Tongue (tissue), 2 donors: Measurements from ENCODE around the gene STIM1. TPM values are rescaled to one million over a fixed set of nuclear protein-coding genes. Genes with fewer than 3 reads are reported as not detected.

Experiments used
- DNase-seq: peaks from one replicate; pipeline ENCODE4 v3.0.0-alpha.2; 2015
- total RNA-seq: library from RNA; depleted of rRNA; stranded (reverse); fragments of >200 nt; gene quantifications from one replicate; pipeline ENCODE4 v1.2.3, GENCODE V29; 2014

STIM1 gene
- total RNA-seq, 1 donor from 2014 or later: 71.0 TPM

GRCh38 chr11:3830730-3831129, 24.7 kb upstream of the STIM1 start:
- DNase-seq: no peak

GRCh38 chr11:3831378-3832239, 23.9 kb upstream of the STIM1 start:
- no peak for DNase-seq

DNA sequence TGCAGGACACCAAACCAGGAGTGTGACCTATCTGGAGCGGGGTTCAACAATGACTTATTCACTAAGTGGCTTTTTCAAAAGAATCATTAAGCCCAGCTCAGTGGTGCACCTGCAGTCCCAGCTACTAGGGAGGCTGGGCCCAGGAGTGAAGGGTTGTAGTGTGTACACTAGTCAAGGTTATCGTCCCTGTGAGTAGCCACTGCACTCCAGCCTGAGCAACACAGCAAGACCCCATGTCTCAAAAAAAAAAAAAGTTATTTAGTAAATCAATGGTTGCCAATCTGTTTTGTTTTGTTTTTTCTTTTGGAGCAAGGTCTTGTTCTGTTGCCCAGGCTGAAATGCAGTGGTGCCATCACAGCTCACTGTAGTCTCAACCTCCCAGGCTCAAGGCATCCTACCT, 22.6 kb upstream of the STIM1 start:
- DNase-seq: no peak

DNA sequence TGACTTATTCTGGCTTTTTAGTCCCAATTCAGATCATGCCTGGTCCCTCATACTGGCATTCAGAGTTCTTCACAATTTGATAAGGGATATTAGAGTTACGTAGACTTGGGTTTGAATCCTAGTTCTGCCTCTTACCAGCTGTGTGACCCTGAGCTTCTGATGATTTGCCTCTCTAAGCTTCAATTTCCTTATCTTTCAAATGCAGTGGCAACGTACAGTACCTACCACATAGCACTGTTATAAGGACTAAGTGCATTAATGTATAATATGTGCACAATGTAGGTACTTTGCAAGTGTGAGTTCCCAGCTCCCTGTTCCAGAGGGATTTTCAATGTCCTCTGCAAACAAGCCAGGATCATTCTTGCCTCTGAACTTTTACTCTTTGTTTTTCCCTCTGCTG, 22.0 kb upstream of the STIM1 start:
- no peak for DNase-seq

GRCh38 chr11:3834349-3834663, 21.2 kb upstream of the STIM1 start:
- no peak for DNase-seq

- no peak for DNase-seq
These were observed 20.6 kb upstream of the STIM1 start for GRCh38 chr11:3834664-3835461.

GRCh38 chr11:3835751-3836150, 19.7 kb upstream of the STIM1 start:
- DNase-seq: no peak

- DNase-seq: no peak
These were observed 18.6 kb upstream of the STIM1 start for GRCh38 chr11:3836903-3837302.

GRCh38 chr11:3837793-3838192, 17.7 kb upstream of the STIM1 start:
- no peak for DNase-seq

DNA sequence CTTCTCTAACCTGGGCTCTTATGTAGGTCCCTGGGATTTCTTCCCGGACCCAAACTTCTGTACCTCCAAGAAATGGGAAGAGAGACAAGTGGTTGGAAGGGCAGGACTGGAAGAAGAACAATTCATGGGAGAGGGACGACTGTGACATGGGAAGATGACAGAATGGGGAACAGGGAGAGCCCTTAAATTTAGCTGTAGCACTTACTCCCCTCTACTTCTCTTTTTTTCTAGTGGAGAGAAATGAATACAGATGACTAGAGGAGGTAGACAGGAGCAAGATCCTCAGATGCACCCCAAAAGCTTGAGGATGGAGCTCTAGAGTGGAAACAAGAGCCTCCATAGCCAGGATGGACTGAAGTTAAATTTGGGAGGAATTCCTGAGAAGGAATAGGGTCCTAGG, 17.0 kb upstream of the STIM1 start:
- no peak for DNase-seq

DNA sequence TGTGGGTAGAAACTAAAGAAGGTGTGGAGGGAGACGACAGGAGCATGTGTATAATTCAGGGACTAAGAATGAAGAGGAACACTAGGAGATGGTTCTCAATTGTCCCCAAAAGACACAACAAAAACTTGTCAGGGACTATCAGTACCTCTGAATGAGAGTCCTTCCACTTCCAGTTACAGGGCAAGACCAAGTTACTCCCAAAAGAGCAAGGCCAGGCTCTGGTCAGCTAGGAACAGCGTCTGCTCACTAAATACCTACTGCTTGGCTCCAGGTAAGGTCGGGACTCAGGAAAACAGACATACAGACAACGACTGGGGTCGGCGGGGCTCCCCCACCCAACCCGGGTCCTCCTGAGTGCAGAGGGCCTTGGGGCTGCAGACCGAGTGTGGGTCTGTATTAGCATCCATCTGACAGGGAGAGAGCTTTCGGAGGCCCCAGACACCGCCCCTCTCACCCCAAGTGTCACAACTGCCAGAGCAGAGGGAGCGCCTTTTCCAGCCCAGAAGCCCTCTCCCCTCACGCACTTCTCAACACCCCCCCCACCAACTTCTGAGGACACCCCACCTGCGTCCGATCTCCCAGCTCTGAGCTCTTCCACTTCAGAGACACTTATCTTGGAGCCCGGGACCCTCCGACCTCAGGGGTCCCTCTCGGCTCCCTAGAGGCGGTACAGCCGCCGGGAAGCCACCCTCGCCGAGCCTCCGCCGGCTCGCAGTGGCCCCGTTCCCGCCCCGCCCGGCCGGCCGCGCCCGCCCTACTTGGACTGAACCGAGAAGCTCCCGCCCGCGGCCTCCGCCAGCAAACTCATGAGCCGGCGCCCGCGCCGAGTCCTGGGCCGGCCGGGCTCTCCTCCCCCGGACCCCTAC, 15.2 kb upstream of the STIM1 start:
- DNase-seq: no peak

DNA sequence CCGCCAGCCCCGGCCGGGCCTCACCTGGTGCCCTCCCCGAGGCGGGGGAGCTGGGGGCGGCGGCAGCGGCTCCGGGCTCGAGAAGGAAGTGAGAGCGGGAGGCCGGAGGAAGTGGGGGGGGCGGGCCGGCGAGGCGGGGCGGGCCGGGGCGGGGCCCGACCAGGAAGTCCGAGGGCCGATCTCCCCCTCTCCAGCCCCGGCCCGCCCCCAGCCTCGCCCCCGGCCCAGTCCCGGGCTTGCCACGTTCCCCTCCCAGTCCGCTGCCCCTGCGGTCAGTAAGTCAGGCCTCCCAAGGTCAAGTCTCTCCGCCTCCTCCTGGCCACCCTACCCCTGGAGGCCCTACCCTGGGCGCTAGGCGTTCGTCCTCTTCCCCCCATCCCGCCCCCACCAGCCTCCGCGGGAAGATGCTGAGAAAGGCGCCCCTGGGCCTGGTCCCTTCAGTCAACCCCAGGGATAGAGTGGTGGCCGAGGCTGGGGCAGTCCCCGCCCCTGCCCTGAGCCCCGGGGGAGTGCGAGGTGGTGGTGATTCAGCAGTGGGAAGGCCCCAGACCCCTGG, 14.5 kb upstream of the STIM1 start, which contains the start of gene RHOG:
Gene RHOG (minus strand): TSS at position 90 of the 556 bp plus-strand sequence. CDS start 12,821 bp downstream, outside the sequence.
- peak; percentile 85 for DNase-seq

DNA sequence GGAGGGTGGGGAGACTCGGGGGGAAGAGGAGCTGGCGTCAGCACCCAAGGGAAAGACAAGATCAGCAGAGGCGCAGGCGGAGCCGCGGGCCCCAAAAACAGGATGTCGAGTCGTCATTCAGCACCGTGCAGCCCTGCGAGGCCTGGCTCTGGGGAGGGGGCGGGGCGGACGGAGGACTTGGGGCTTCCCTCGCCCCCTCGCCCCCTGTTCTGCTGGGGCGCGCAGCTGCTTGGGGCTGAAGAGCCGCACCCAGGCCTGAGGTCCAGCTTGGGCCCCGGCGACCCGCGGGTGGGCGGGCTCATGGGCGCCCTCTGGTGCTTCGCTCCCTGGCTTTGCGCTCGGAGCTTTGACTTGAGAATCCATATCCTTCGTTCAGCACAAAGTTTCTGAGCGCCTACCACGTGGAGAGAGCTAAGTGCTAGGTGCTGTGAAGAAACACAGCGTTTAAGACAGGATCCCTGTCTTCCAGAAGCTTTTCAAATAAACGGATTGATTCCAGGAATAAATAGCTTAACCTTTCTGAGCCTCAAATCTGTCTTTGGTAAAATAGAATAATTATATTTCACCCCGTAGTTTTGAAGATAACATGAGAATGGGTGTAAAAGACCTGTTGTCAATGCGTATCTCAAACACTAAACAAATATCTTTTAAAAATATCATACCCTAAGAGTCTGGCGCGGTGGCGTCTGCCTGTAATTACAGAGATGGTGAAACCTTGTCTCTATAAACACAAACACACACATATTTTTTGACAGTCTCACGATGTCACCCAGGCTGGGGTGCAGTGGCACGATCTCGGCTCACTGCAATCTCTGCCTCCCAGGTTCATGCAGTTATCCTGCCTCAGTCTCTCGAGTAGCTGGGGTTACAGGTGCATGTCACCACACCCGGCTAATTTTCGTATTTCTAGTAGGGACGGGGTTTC, 13.8 kb upstream of the STIM1 start:
- DNase-seq: peak; percentile 91

- DNase-seq: no peak
These were observed 12.1 kb upstream of the STIM1 start for GRCh38 chr11:3843326-3843725.

DNA sequence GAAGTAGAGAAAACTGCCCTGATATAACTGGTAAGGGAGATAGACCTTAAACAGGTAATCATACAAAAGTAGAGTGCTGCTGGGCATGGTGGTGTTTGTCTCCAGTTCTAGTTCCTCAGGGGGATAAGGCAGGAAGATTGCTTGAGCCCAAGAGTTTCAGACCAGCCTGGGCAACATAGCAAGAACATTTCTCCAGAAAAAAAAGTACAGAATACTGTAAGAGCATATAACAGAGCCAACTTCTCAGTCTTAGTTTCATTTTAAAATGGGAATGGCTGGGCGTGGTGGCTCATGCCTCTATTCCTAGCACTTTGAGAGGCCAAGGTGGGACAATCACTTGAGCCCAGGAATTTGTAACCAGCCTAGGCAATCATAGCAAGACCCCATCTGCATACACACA, 10.2 kb upstream of the STIM1 start:
- DNase-seq: no peak

DNA sequence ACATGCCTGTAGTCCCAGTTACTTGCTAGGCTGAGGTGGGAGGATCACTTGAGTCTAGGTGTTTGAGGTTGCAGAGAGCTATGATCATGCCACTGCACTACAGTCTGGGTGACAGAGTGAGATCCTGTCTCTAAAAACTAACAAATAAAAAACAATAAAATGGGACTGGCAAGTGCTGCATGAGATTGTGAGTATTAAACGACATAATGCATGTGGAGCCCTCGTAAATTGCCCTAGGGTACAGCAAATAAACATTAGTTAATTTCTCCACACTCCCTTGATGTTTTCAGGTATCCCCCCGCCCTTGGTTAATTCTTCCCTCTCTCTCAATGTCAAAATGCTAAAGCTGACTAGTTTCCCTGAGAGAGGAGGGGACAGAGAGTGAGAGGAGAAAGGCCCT, 9.8 kb upstream of the STIM1 start:
- no peak for DNase-seq

- DNase-seq: peak; percentile 71
These were observed 6.1 kb upstream of the STIM1 start for GRCh38 chr11:3849297-3849874.

GRCh38 chr11:3853545-3853842, 2.0 kb upstream of the STIM1 start:
- DNase-seq: no peak

DNA sequence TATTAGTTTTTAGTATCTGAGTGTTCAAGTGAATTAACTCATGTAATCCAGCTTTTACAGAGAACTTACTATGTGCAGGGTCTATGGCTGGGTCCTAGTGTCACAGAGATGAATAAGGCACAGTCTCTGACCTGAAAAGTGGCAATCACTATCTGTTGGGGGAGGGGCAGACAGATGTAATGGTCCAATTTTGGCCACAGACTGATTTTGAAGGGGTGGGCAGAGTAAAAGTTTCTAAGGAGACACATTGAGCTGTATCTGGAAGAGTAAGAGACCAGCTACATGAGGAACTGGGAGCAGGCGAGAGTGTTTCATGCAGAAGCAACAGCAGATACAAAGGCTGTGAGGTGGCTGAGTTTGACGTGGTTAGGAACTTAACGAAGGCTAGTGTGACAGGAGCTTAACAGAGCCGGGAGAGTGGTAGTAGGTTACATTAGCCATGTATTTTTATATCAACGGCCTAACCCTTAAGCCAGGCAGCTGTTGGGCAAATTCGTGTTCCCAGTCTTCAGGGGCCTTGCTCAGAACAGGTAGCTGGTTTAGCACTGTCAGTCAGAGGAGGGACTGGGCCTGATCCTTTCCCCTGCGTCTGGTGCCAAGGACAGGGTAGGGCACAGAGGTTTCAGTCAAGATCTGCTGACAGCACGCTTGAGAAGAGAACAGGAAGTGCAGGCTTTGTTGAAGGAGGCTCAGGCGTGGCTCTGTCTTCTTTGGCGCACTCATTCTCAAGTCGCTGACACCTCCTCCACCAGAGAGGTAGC, 1.4 kb upstream of the STIM1 start:
- DNase-seq: peak; percentile 69

- DNase-seq: no peak
These were observed 846 bp upstream of the STIM1 start for GRCh38 chr11:3854660-3854976.
